NT2/D1 (cell line): ENCODE data around the gene DAPK1.

Experiments
- DNase-seq: peaks from one replicate; pipeline ENCODE4 v3.0.0-alpha.2; 2011; ENCODE audit warnings: low read depth, low spot score
- H3K27me3 ChIP-seq: 2 replicates; pipeline ENCODE4 v1.6.0; 2011; ENCODE audit warnings: mild to moderate bottlenecking; ENCODE audit not compliant: insufficient read length, insufficient read depth
- H3K36me3 ChIP-seq: 2 replicates; pipeline ENCODE4 v1.6.1; 2011; ENCODE audit warnings: mild to moderate bottlenecking, low read length, mixed read lengths; ENCODE audit not compliant: insufficient read depth, insufficient read length
- H3K4me1 ChIP-seq: 2 replicates; pipeline ENCODE4 v1.5.1; 2011; ENCODE audit not compliant: insufficient read depth, insufficient read length
- H3K4me3 ChIP-seq: 2 replicates; pipeline ENCODE4 v1.5.1; 2011; ENCODE audit warnings: low read depth; ENCODE audit not compliant: insufficient read length
- H3K9ac ChIP-seq: 2 replicates; pipeline ENCODE4 v1.6.0; 2011; ENCODE audit warnings: low read depth; ENCODE audit not compliant: insufficient read length
- H3K9me3 ChIP-seq: 2 replicates; pipeline ENCODE4 v1.5.1; 2011; ENCODE audit warnings: mild to moderate bottlenecking, low read length; ENCODE audit not compliant: insufficient read depth
- SUZ12 ChIP-seq: IDR thresholded peaks from 2 replicates; pipeline ENCODE4 v1.6.1; 2011; ENCODE audit not compliant: insufficient read length, insufficient read depth; ENCODE audit errors: extremely low read depth
- YY1 ChIP-seq: IDR thresholded peaks from 2 replicates; pipeline ENCODE4 v1.6.1; 2011; ENCODE audit not compliant: insufficient read length, insufficient read depth
- ZNF274 ChIP-seq: IDR thresholded peaks from 2 replicates; pipeline ENCODE4 v1.6.1; 2011; ENCODE audit warnings: mild to moderate bottlenecking, low read depth, low read length

Gene DAPK1

GRCh38 chr9:87503927-87504326 is 6.3 kb downstream of the DAPK1 start:
- no peaks in the 10 kb centered on the region for H3K9me3 ChIP-seq
- H3K4me1 ChIP-seq = no peaks in the 10 kb centered on the region
- no peaks in the 10 kb centered on the region for H3K27me3 ChIP-seq
- H3K9ac ChIP-seq = no peak overlapping the region
- DNase-seq = no peak
- H3K4me3 ChIP-seq = no peak overlapping the region
- H3K36me3 ChIP-seq = peaks cover 55% of the 10 kb centered on the region
- TF ChIP-seq YY1 (no peak), ZNF274 (no peak), SUZ12 (no peak)

DNA sequence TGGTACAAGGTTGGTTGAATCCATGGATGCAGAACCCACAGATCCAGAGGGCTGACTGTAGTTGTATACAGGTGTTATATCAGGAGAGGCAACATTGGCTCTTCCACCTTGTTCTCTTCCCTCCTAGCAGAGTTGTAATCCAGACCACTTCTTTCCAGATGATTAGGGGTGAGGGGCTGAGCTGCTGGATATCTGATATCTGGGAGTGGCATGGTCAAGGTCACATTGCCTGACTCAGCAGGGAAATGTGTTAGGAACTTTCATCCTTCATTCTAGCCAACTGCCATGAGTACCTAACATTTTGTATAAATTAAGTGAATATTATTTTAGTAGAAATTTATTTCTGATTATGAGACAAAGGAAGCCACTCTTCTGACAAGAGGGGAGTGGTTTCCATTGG is 7.3 kb downstream of the DAPK1 start:
- Histone ChIP-seq H3K9me3 (no peaks in the 10 kb centered on the region), H3K27me3 (no peaks in the 10 kb centered on the region), H3K4me1 (no peaks in the 10 kb centered on the region), H3K4me3 (no peak overlapping the region), H3K9ac (no peak overlapping the region), H3K36me3 (peaks cover 50% of the 10 kb centered on the region)
- DNase-seq = no peak
- no peak for TF ChIP-seq SUZ12

DNA sequence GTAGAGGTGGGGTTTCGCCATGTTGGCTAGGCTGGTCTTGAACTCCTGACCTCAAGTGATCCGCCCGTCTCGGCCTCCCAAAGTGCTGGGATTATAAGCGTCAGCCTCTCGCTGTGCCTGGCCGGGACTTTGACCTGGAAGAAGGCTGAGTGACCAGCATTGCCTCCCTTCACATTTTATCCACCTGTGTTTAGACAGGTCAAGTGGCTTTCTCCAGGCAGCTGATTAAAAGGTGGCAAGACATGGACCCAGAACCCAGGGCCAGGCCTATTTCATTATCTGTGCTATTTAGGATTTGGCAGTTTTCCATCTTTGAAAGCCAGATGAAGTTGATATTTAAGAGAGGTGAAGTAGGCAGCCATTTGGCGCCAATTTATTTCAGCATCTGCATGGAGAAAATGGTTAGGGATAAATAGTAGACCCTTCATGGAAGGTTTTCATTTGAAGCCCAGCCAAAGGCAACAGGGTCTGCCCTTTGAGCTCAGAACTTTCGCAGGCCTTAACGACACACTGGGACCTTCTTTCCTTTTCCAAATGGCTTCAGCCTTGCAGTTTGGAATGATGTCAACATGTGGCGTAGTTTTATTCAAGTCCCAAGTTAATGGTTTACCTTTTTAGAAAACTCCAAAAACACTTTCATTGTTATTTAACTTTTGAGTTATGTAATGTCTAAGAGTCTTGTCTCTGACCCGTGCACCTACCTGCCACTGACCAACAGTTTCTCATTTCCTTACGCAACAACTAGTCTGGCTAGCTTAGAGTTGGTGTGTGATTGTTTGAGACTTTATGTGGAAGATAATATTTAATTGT is 8.4 kb downstream of the DAPK1 start:
- peaks cover 50% of the 10 kb centered on the region for H3K36me3 ChIP-seq
- H3K4me3 ChIP-seq = no peak overlapping the region
- H3K27me3 ChIP-seq = no peaks in the 10 kb centered on the region
- DNase-seq = no peak
- no peak overlapping the region for H3K9ac ChIP-seq
- TF ChIP-seq YY1 (no peak), ZNF274 (no peak), SUZ12 (no peak)
- H3K4me1 ChIP-seq = no peaks in the 10 kb centered on the region
- no peaks in the 10 kb centered on the region for H3K9me3 ChIP-seq

DNA sequence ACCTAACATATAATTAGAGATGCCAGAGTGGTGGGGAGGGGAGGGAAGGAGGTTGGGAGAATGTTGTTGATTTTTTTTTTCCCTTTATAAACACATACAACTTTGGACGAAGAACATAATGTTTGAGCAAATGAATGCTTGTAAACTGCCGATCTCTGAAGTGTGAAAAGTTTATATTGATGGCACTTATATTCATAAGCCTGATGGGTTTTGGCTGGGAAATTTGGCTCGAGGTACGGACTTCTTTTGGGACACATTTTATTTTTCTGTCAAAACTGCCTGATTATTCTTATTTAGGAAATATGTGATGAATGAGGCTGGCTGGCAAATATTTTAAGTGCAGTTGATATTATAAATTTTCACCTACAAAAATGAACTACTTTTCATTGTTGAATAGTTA is 9.9 kb downstream of the DAPK1 start:
- TF ChIP-seq YY1 (no peak), SUZ12 (no peak), ZNF274 (no peak)
- peaks cover 51% of the 10 kb centered on the region for H3K36me3 ChIP-seq
- H3K4me1 ChIP-seq = no peaks in the 10 kb centered on the region
- DNase-seq = no peak
- H3K27me3 ChIP-seq = no peaks in the 10 kb centered on the region
- no peak overlapping the region for H3K4me3 ChIP-seq
- H3K9ac ChIP-seq = no peak overlapping the region
- no peaks in the 10 kb centered on the region for H3K9me3 ChIP-seq

DNA sequence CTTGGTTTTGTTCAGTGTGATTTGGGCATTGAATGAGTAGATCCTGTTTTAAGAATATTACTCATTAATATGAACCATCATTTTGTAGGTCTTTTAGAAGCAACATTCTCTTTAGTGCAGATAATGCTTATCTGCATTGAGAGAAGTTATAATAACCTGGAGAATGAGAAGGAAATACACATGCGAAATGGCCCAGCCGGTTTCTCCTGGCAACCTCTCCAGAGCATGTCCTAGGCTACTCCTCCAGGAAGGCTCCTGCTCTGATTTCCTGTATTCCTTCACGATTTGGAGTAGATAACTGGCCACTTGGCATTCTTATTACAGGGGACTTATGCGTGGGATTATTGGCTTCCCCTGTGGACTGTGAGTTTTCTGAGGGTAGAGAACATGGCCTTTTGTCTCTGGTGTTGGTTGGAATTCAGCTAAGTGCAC is 12.6 kb downstream of the DAPK1 start:
- Histone ChIP-seq H3K9me3 (no peaks in the 10 kb centered on the region), H3K9ac (no peak overlapping the region), H3K4me3 (no peak overlapping the region), H3K36me3 (peaks cover 36% of the 10 kb centered on the region), H3K4me1 (no peaks in the 10 kb centered on the region), H3K27me3 (no peaks in the 10 kb centered on the region)
- no peak for TF ChIP-seq SUZ12
- no peak for TF ChIP-seq YY1
- no peak for TF ChIP-seq ZNF274
- DNase-seq = no peak

- H3K36me3 ChIP-seq = peaks cover 32% of the 10 kb centered on the region
- peaks cover 5% of the 10 kb centered on the region for H3K4me1 ChIP-seq
- no peak overlapping the region for H3K4me3 ChIP-seq
- no peak for TF ChIP-seq SUZ12
- TF ChIP-seq ZNF274 = no peak
- TF ChIP-seq YY1 = no peak
- H3K27me3 ChIP-seq = no peaks in the 10 kb centered on the region
- H3K9ac ChIP-seq = no peak overlapping the region
- no peaks in the 10 kb centered on the region for H3K9me3 ChIP-seq
- DNase-seq = no peak
These were observed 14.6 kb downstream of the DAPK1 start for GRCh38 chr9:87512311-87512710.

DNA sequence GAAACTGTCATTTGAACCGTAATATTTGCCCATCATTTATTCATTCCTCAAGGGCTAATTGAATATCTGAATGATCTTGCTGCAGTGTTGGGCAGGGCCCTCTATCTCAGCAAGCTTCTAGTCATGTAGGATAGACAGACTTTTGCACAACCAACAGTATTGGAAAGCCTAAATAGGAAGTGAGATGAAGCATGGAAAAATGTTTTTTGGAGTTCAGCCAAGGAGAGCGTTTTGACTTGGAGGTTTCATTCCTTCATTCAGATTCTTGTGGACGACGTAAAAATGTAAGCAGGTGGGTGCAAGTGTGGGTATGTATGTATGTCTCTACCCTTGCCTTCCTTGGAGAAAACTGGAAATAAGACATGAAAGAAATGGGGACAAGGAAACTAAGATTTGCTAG is 15.5 kb downstream of the DAPK1 start:
- TF ChIP-seq YY1 (no peak), ZNF274 (no peak), SUZ12 (no peak)
- peaks cover 5% of the 10 kb centered on the region for H3K4me1 ChIP-seq
- no peak for DNase-seq
- H3K27me3 ChIP-seq = no peaks in the 10 kb centered on the region
- H3K4me3 ChIP-seq = no peak overlapping the region
- H3K9ac ChIP-seq = no peak overlapping the region
- H3K9me3 ChIP-seq = no peaks in the 10 kb centered on the region
- peaks cover 30% of the 10 kb centered on the region for H3K36me3 ChIP-seq
